RWPE2 (cell line): ENCODE data around the gene CLCF1.

Experiments used
- ATAC-seq: fragments of 200-7000 bp; cut with Tn5 transposase; 3 replicates; pipeline ENCODE4 v1.9.1; 2021; ENCODE audit warnings: low read depth
- DNase-seq: peaks from one replicate; pipeline ENCODE4 v3.0.0-alpha.2; 2020; ENCODE audit warnings: low spot score
- H3K27ac ChIP-seq: fragments of 450-650 bp; 2 replicates; pipeline ENCODE4 v1.5.1; 2017; ENCODE audit warnings: mild to moderate bottlenecking; ENCODE audit not compliant: poor library complexity, severe bottlenecking
- H3K27me3 ChIP-seq: fragments of 250-450 bp; sonication (Bioruptor Pico); 2 replicates; pipeline ENCODE4 v1.5.1; 2021; ENCODE audit warnings: mild to moderate bottlenecking, moderate library complexity; ENCODE audit not compliant: insufficient read depth, poor library complexity, severe bottlenecking
- H3K36me3 ChIP-seq: fragments of 250-450 bp; sonication (Bioruptor Pico); 2 replicates; pipeline ENCODE4 v1.5.1; 2020; ENCODE audit warnings: low read depth, mild to moderate bottlenecking, moderate library complexity
- H3K4me1 ChIP-seq: fragments of 250-450 bp; sonication (Bioruptor Pico); 2 replicates; pipeline ENCODE4 v1.5.1; 2021; ENCODE audit warnings: mild to moderate bottlenecking, moderate library complexity; ENCODE audit not compliant: insufficient read depth, poor library complexity, severe bottlenecking
- H3K4me3 ChIP-seq: fragments of 250-450 bp; sonication (Bioruptor Pico); 2 replicates; pipeline ENCODE4 v1.5.1; 2021; ENCODE audit warnings: mild to moderate bottlenecking, moderate library complexity; ENCODE audit not compliant: severe bottlenecking
- H3K9me3 ChIP-seq: fragments of 250-450 bp; sonication (Bioruptor Pico); 2 replicates; pipeline ENCODE4 v1.5.1; 2021; ENCODE audit warnings: mild to moderate bottlenecking, moderate library complexity; ENCODE audit not compliant: severe bottlenecking
- TF ChIP-seq, protein P1 (sequence below): fragments of 450-650 bp; IDR thresholded peaks from one replicate; pipeline ENCODE4 v1.5.1; 2017; ENCODE audit warnings: mild to moderate bottlenecking, moderate library complexity; ENCODE audit not compliant: poor library complexity, severe bottlenecking

CLCF1 gene

DNA sequence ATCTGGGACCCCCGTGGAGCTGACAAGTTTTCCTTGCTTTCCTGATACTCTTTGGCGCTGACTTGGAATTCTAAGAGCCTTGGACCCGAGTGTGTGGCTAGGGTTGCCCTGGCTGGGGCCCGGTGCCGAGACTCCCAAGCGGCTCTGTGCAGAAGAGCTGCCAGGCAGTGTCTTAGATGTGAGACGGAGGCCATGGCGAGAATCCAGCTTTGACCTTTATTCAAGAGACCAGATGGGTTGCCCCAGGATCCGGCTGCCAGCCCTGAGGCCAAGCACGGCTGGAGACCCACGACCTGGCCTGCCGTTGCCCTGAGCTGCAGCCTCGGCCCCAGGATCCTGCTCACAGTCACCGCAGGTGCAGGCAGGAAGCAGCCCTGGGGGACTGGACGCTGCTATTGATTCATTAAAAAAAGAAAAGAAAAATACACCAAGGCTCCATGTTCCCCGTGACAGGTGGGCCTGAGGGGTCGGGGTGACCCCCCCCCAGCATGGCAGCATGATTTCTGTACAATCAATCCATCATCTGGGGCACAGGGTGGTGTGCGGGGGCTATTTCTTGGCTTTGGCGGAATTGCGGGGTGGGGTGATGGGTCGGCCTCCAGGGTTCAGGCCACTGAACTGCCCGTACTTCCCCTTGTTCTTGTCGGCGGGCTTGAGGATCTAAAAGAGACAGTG, 24.7 kb upstream of the CLCF1 start:
- no peak for DNase-seq
- peaks cover 52% of the 10 kb centered on the region for H3K36me3 ChIP-seq
- H3K9me3 ChIP-seq = no peaks in the 10 kb centered on the region
- no peak for ATAC-seq
- no peaks in the 10 kb centered on the region for H3K4me1 ChIP-seq
- no peak overlapping the region for H3K4me3 ChIP-seq
- H3K27ac ChIP-seq = no peak overlapping the region
- no peaks in the 10 kb centered on the region for H3K27me3 ChIP-seq
- TF ChIP-seq, protein P1, sequence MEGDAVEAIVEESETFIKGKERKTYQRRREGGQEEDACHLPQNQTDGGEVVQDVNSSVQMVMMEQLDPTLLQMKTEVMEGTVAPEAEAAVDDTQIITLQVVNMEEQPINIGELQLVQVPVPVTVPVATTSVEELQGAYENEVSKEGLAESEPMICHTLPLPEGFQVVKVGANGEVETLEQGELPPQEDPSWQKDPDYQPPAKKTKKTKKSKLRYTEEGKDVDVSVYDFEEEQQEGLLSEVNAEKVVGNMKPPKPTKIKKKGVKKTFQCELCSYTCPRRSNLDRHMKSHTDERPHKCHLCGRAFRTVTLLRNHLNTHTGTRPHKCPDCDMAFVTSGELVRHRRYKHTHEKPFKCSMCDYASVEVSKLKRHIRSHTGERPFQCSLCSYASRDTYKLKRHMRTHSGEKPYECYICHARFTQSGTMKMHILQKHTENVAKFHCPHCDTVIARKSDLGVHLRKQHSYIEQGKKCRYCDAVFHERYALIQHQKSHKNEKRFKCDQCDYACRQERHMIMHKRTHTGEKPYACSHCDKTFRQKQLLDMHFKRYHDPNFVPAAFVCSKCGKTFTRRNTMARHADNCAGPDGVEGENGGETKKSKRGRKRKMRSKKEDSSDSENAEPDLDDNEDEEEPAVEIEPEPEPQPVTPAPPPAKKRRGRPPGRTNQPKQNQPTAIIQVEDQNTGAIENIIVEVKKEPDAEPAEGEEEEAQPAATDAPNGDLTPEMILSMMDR = no peak

DNA sequence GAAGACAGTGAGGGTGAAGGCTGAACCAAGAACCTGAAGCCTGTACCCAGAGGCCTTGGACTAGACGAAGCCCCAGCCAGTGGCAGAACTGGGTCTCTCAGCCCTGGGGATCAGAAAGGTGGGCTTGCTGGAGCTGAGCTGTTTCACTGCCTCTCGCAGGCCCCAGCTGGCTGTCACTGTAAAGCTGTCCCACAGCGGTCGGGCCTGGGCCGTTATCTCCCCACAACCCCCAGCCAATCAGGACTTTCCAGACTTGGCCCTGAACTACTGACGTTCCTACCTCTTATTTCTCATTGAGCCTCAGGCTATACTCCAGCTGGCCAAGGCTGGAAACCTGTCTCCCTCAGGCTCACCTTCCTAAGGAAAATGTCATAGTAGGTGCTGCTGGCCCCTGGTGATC, 24.1 kb upstream of the CLCF1 start:
- ATAC-seq = no peak
- DNase-seq = no peak
- Histone ChIP-seq H3K4me1 (no peaks in the 10 kb centered on the region), H3K27me3 (no peaks in the 10 kb centered on the region), H3K9me3 (no peaks in the 10 kb centered on the region), H3K27ac (no peak overlapping the region), H3K4me3 (no peak overlapping the region), H3K36me3 (peaks cover 52% of the 10 kb centered on the region)
- TF ChIP-seq, protein P1 = no peak

DNA sequence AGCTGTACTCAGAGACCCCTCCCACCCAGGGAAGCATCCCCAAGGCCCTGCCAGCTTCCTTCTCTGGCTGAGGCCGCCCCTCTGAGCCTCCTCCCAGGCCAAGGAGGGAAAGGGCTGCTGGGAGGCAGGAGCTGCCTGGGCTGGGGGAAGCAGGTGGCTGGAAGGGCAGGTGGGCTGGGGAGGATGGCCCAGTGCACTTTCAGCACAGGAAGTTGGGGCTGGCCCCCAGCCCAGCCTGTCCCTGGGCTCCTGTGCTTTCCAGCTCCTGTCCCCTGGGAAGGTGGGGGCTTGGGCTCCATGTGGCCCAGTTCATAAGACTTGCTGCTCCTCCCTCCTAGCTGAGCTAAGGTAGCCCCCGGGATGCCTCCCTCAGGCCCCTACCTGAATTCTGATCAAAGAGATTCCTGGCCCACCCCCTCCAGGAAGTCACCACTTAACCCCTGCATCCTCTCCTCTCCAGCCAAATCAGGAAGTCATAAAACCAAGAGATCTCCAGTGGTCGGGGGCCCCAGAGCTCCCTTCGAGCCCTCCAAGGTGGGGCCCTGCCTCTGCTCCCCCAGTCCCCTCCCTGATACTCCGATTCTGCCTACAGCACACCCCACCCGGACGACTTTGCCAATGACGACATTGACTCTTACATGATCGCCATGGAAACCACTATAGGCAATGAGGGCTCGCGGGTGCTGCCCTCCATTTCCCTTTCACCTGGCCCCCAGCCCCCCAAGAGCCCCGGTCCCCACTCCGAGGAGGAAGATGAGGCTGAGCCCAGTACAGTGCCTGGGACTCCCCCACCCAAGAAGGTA, 23.4 kb upstream of the CLCF1 start:
- no peaks in the 10 kb centered on the region for H3K27me3 ChIP-seq
- H3K9me3 ChIP-seq = no peaks in the 10 kb centered on the region
- no peaks in the 10 kb centered on the region for H3K4me1 ChIP-seq
- DNase-seq = no peak
- H3K4me3 ChIP-seq = no peak overlapping the region
- TF ChIP-seq, protein P1 = no peak
- H3K27ac ChIP-seq = no peak overlapping the region
- peaks cover 52% of the 10 kb centered on the region for H3K36me3 ChIP-seq
- ATAC-seq = no peak

DNA sequence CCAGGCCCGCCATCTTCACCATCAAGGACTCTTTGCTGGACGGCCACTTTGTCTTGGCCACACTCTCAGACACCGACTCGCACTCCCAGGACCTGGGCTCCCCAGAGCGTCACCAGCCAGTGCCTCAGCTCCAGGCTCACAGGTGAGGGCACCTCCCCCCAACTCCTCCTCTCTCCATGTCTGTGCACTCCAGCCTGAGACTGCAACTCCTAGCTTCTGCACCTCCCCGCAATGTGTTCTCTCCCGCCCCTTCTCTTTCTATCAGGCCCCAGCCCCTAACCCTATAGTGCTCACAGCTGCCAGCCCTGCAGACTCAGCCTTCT, 22.8 kb upstream of the CLCF1 start:
- Histone ChIP-seq H3K27ac (no peak overlapping the region), H3K36me3 (peaks cover 52% of the 10 kb centered on the region), H3K4me3 (no peak overlapping the region), H3K27me3 (no peaks in the 10 kb centered on the region), H3K4me1 (no peaks in the 10 kb centered on the region), H3K9me3 (no peaks in the 10 kb centered on the region)
- ATAC-seq = no peak
- TF ChIP-seq, protein P1 = no peak
- DNase-seq = no peak

DNA sequence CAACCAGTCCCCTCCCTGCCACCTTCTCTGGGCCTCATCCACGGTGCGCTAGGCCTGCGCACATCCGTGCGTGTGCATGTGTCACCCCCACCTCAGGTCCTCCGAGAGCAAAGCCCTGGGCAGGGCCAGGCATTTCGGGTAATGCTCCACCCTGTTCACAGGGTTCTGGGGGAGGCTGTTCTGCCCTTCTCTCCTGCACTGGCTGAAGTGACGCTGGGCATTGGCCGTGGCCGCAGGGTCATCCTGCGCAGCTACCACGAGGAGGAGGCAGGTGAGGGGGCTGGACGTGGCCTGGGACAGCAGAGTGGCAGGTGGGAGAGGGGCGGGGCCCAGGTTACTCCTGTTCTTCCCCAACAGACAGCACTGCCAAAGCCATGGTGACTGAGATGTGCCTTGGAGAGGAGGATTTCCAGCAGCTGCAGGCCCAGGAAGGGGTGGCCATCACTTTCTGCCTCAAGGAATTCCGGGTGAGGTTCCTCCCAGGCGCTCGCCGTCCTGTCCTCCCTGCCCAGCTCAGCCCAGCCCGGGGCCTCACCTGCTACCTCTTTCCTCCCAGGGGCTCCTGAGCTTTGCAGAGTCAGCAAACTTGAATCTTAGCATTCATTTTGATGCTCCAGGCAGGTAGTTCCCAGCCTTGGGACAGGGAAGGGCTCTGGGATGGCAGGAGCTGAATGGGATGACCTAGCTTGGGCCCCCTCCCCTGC, 22.3 kb upstream of the CLCF1 start:
- Histone ChIP-seq H3K4me3 (no peak overlapping the region), H3K27ac (no peak overlapping the region), H3K27me3 (no peaks in the 10 kb centered on the region), H3K36me3 (peaks cover 52% of the 10 kb centered on the region), H3K9me3 (no peaks in the 10 kb centered on the region), H3K4me1 (no peaks in the 10 kb centered on the region)
- no peak for DNase-seq
- TF ChIP-seq, protein P1 = no peak
- no peak for ATAC-seq
